Measurements from ENCODE around the gene TEP1. TPM values are rescaled to one million over a fixed set of nuclear protein-coding genes. Genes with fewer than 3 reads are reported as not detected.
"Not testable (repeated sequence)": the region's sequence is repeated elsewhere in the genome, so short reads cannot be mapped to it uniquely, and the experiment has no call there.

Gene TEP1
- total RNA-seq = 10 to 100 TPM; 60.7 to 63.5 TPM

DNA sequence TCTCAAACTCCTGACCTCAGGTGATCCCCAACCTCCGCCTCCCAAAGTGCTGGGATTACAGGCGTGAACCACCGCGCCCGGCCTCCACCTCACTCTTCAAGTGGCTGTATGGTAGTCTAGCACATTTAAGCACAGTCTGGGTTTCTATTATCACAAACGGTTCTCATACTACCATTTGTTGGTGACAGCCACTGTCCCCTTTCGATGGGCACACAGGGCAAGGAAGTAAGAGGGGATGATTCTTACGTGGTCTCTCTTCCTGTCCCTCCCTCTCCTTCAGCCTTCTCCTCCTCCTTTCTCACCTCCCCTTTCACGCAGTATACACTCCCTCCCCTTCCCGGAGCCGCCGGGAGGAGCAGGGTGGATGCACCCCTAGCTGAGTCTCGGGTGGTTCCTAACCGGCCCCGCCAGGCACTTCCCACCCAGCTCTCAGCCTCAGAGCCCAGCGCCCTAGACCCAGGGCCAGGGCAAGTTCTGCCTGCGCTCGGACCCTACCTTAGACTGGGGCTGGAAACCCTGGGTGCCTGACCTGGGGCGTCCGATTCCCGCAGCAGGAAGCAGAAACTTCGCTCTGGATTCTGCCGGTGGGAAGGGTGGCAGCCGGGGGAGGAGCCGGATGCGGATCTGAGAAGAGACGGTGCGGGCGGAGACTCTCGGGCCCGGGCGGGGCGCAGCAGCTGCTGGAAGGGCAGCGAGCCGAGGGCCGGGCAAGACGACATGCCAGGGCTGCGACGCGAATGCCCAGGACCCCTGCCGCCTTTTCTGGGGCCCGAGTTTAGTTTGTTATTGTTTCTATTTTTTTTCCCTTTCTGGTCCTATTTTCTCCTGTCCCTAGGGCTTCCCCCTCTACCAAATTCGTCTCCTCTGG, at the start of gene TEP1:
Gene TEP1, minus strand, starts transcription at position 626 of the 868 bp plus-strand sequence. CDS start 5,062 bp downstream, outside the sequence.
- Mint-ChIP-seq H3K27ac (peak within 1 kb of the TSS; percentile 98), H3K27me3 (no peaks in the 10 kb centered on the region), H3K4me3 (peak within 1 kb of the TSS; percentile 97), H3K9me3 (no peaks in the 10 kb centered on the region), H3K4me1 (peaks cover 48% of the 10 kb centered on the region), H3K36me3 (ENCODE audit: low read depth) (peaks cover 20% of the 10 kb centered on the region)
- POLR2A ChIA-PET = interaction anchor here (1.2 to 5.3 kb wide), 11 partner anchors 9 to 270 kb away, joined by 3 to 41 read pairs (median 6); partner anchors contain the start of genes APEX1, OSGEP, PARP2 and PIP4P1
- CTCF ChIA-PET = interaction anchor here (0.5 to 4.4 kb wide), 12 partner anchors 8 to 277 kb away, joined by 3 to 54 read pairs (median 9); partner anchors contain the start of genes APEX1, OSGEP and PARP2
- peak; percentile 81 for DNase-seq

DNA sequence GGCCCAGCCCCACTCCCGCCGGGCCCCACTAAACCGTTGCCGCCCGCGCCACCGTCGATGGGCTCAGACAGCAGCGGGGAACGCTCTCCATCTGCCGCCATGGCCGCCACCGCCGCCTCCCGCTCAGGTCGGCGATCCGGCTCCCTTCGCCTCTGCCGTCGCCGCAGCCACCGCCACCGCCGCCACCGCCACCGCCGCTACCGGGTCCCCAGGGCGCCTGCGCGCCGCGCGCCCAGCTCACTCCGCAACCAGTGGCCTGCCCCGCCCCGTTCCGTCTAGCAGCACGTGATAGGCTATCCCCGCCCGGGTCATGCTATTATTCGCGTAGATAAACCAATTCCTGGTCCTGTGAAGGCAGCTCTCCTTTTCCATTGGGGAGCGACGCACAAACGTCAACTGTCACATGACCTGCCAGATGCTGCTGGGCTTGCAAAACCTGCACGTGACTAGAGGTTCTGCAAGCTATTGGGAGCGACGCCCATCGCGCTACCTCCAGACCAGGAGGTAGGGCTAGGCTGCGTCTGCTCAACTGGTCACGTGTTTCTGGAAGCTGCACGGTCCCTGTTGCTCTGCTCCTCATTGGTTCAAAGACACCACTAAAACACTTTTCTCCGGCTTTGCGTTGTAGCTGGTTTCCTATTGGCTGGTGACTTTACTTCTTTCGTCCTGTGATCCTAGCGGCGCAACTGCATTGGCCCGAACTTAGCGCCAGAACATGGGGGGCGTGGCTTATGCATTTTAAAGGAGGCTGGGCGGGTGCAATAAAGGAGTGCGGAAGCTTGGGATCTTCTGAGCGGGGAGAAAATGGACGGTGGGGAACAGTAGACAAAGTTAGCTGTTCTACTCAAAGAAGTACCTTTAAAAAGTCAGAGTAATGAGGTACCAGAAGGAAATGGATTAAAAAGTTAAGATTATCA, 48.2 kb upstream of the TEP1 start, which contains the start of gene PIP4P1:
Gene PIP4P1, minus strand, starts transcription at position 210 of the 917 bp plus-strand sequence. Its CDS starts 109 bp downstream, at position 101.
- peaks cover 26% of the 10 kb centered on the region for H3K36me3 Mint-ChIP-seq (ENCODE audit: low read depth)
- no peaks in the 10 kb centered on the region for H3K9me3 Mint-ChIP-seq
- peaks cover 39% of the 10 kb centered on the region for H3K4me1 Mint-ChIP-seq
- peak within 1 kb of the TSS; percentile 97 for H3K4me3 Mint-ChIP-seq
- POLR2A ChIA-PET = interaction anchor here (1.0 to 6.3 kb wide), 16 partner anchors 8 to 223 kb away, joined by 3 to 76 read pairs (median 6); partner anchors contain the start of genes PARP2, PNP, RNASE4 and TEP1
- CTCF ChIA-PET = interaction anchor here (0.6 to 2.5 kb wide), 14 partner anchors 8 to 220 kb away, joined by 3 to 22 read pairs (median 3); partner anchors contain the start of genes PARP2 and PNP
- DNase-seq = peak; percentile 98
- no peaks in the 10 kb centered on the region for H3K27me3 Mint-ChIP-seq
- H3K27ac Mint-ChIP-seq = peak within 1 kb of the TSS; percentile 90

DNA sequence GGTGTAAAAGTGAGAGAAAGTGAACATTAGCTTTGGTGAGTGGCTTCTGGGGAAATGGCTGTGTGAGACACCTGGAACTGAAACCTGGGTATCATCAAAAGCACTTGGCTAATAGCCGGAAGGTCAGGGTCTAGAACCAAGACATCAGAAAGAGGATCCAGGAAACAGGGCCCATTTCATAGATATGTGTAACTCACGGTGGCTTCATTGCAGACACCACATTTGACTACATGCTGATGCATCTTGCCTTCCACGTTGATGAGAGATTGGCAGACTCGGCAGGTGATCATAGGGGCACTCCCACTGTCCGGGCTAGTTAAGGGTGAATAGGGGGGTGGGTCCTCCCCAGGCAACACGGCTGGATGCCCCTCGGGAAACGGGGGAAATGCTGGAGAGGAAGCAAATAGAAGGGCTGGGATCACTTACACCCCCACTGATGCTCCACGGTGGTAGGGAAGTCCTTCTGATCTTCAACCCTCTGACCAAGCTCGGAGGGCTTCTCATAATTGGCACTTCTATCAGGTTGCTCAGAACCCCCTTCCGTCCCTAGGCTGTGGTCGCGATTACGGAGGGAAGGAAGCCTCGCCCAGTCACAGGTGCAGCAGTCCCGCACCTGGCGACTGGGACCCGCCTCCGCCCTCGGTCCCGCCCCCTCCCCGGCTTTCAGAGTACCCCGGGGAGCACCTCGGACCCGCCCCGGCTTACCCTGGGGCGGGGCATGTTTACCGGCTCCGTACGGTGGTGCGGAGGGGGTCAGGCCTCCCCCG, 47.3 kb upstream of the TEP1 start:
- Mint-ChIP-seq H3K27ac (peak overlapping the region; percentile 90), H3K4me3 (peak overlapping the region; percentile 97), H3K36me3 (ENCODE audit: low read depth) (peaks cover 26% of the 10 kb centered on the region), H3K27me3 (no peaks in the 10 kb centered on the region), H3K4me1 (peaks cover 39% of the 10 kb centered on the region), H3K9me3 (no peaks in the 10 kb centered on the region)
- ChIA-PET CTCF (interaction anchor here (0.6 to 2.5 kb wide), 10 partner anchors 8 to 221 kb away, joined by 3 to 22 read pairs (median 3); partner anchors contain the start of gene PARP2), POLR2A (interaction anchor here (1.0 to 6.3 kb wide), 15 partner anchors 8 to 223 kb away, joined by 3 to 76 read pairs (median 6); partner anchors contain the start of genes PARP2, PNP, RNASE4 and TEP1)
- peak; percentile 60 for DNase-seq

DNA sequence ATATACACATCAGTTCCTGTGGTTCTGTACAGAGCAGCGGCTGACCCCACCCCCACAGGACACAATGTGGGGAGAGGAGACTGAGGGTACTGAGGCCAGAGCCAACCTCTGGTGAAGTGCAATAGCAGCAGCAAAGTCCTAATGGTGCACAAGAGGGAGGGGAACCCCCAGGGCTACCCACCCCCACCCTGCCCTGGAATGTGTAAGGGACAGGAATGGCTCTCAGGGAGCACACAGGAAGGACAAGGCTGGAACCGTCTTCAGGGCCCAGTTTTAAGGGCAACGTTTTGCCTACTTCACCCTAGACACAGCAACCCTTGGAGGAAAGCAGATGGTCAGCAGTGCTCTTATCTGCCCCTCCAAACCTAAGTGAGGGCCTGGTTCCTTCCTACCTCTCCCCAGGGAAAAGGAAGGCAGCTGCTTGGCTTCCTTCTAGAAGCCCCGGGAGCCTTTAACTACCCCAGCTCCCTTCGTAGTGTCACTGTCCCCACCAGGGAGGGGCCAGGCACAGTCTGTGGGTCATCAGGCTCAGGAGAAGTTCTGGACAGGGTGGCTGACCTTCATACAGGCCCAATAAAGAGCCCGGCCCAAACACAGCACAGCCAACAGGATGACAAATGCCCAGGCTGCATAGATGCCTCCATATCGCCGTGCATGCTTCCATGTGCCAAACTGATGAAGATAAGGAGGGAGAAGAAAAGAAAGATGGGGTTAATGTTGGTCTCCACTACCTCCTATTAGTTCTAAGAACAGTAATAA, 44.9 kb upstream of the TEP1 start:
- Mint-ChIP-seq H3K4me3 (no peak overlapping the region), H3K9me3 (no peaks in the 10 kb centered on the region), H3K27ac (no peak overlapping the region), H3K36me3 (ENCODE audit: low read depth) (peaks cover 26% of the 10 kb centered on the region), H3K4me1 (peaks cover 43% of the 10 kb centered on the region), H3K27me3 (no peaks in the 10 kb centered on the region)
- ChIA-PET CTCF (no interaction called here), POLR2A (interaction anchor here (1.8 to 6.3 kb wide), 2 partner anchors 13 to 152 kb away, joined by 3 to 76 read pairs; partner anchors contain the start of gene PNP)
- no peak for DNase-seq

DNA sequence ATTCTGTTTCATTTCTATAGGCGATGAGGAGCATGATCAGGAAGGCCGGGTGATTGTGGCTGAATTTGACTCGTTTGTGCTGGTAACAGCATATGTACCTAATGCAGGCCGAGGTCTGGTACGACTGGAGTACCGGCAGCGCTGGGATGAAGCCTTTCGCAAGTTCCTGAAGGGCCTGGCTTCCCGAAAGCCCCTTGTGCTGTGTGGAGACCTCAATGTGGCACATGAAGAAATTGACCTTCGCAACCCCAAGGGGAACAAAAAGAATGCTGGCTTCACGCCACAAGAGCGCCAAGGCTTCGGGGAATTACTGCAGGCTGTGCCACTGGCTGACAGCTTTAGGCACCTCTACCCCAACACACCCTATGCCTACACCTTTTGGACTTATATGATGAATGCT, 43.7 kb upstream of the TEP1 start:
- no peaks in the 10 kb centered on the region for H3K27me3 Mint-ChIP-seq
- DNase-seq = no peak
- H3K36me3 Mint-ChIP-seq (ENCODE audit: low read depth) = peaks cover 32% of the 10 kb centered on the region
- CTCF ChIA-PET = interaction anchor here (3.5 kb wide), 1 partner anchor 43 kb away, joined by 36 read pairs; the partner anchor contains the start of gene TEP1
- POLR2A ChIA-PET = interaction anchor here (1.0 to 5.5 kb wide), 6 partner anchors 9 to 124 kb away, joined by 3 to 95 read pairs (median 26); partner anchors contain the start of genes CCNB1IP1, PARP2, PNP and TEP1
- no peaks in the 10 kb centered on the region for H3K9me3 Mint-ChIP-seq
- no peak overlapping the region for H3K27ac Mint-ChIP-seq
- no peak overlapping the region for H3K4me3 Mint-ChIP-seq
- H3K4me1 Mint-ChIP-seq = peaks cover 45% of the 10 kb centered on the region

DNA sequence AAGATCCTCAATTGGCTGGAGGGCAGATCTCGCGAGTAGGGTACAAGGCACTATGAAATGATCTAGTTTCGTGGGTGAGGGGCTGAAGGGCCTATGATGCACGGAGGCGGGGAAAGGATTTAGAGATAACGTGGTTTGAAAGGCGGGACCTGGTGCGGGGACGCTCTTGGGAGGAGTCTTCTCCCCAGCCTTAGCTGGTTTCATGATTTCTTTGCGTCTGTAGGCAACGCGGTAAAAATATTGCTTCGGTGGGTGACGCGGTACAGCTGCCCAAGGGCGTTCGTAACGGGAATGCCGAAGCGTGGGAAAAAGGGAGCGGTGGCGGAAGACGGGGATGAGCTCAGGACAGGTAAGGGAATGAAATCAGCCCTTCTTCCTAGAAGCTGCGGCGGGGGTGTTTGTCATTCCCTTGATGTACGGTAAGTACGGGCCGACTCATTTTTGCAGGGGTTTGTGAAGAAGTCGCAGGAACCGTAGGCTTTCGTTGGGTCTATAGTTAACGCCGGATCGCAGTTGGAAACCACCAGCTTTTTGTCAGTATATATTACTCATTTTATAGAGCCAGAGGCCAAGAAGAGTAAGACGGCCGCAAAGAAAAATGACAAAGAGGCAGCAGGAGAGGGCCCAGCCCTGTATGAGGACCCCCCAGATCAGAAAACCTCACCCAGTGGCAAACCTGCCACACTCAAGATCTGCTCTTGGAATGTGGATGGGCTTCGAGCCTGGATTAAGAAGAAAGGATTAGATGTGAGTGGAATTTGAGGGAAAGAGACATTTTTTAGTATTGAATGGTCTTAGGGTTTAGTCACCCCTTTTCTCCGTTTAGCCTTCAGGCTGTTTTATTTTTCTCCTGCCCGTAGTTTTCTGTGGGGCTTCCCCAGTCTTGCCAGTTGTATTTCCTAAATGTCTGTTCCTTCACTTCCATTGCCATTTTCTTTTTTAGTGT, 42.3 kb upstream of the TEP1 start:
- Mint-ChIP-seq H3K27ac (no peak overlapping the region), H3K36me3 (ENCODE audit: low read depth) (peaks cover 36% of the 10 kb centered on the region), H3K9me3 (no peaks in the 10 kb centered on the region), H3K27me3 (no peaks in the 10 kb centered on the region), H3K4me1 (peaks cover 40% of the 10 kb centered on the region), H3K4me3 (no peak overlapping the region)
- ChIA-PET POLR2A (interaction anchor here (0.7 to 5.5 kb wide), 23 partner anchors 9 to 227 kb away, joined by 3 to 95 read pairs (median 5); partner anchors contain the start of genes CCNB1IP1, PARP2, PNP and TEP1), CTCF (interaction anchor here (0.8 to 3.5 kb wide), 9 partner anchors 15 to 167 kb away, joined by 3 to 36 read pairs (median 5); partner anchors contain the start of genes PARP2, PNP and TEP1)
- DNase-seq = no peak

DNA sequence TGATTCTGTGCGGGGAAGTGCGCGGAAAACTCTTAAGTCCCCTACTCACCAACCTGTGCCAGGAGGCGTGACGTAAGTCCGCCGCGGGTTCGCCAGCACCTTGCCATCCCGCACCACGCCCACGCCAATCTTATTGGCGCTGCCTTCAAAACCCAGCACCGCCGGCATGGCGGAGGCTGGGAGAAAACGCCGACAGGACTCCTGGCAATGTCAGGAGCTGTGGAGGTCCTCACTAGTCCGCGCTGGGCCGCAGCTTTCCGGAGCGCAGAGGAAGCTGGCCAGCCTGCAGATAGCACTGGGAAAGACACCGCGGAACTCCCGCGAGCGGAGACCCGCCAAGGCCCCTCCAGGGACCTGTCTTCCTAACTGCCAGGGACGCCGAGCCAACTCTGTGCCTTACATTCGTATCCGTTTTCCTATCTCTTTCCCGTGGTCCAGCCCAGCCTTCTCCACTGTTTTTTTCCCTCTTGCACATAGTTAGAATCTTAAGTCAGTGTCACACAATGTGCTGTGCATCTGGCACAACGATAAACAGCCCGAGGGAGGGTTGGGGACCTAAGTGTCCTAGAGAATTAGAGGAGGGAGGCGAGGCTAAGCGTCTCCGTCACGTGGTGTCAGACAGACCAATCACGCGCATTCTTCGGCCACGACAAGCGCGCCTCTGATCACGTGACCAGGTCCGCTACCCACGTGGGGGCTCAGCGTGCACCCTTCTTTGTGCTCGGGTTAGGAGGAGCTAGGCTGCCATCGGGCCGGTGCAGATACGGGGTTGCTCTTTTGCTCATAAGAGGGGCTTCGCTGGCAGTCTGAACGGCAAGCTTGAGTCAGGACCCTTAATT, 41.4 kb upstream of the TEP1 start, which contains the start of the genes APEX1 and OSGEP:
Gene APEX1, plus strand, starts transcription at position 711 of the 839 bp plus-strand sequence. CDS start 420 bp downstream, outside the sequence.
Gene OSGEP, minus strand, starts transcription at position 297 of the 839 bp plus-strand sequence. Its CDS starts 129 bp downstream, at position 168.
- ChIA-PET CTCF (interaction anchor here (0.9 to 3.5 kb wide), 9 partner anchors 15 to 168 kb away, joined by 3 to 36 read pairs (median 5); partner anchors contain the start of genes PARP2, PNP and TEP1), POLR2A (interaction anchor here (0.7 to 5.5 kb wide), 24 partner anchors 8 to 228 kb away, joined by 3 to 95 read pairs (median 4); partner anchors contain the start of genes CCNB1IP1, PARP2, PNP and TEP1)
- DNase-seq = peak; percentile 99
- Mint-ChIP-seq H3K27ac (no peak within 1 kb of the TSS), H3K9me3 (no peaks in the 10 kb centered on the region), H3K36me3 (ENCODE audit: low read depth) (peaks cover 33% of the 10 kb centered on the region), H3K27me3 (no peaks in the 10 kb centered on the region), H3K4me1 (peaks cover 33% of the 10 kb centered on the region), H3K4me3 (no peak within 1 kb of the TSS)

DNA sequence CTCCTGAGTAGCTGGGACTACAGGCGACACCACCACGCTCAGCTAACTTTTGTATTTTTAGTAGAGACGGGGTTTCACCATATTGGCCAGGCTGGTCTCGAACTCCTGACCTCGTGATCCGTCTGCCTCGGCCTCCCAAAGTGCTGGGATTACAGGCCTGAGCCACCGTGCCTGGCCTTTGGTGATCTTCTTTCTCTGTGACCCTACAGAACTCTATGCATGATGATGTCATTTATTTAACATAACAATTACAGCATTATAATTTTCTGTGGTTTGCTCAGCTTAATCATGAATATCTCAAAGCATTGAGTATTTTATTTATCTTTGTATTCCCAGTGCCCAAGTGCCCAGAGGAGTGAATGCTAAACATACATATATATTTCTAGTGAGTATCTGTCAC, 39.5 kb upstream of the TEP1 start:
- POLR2A ChIA-PET = interaction anchor here (0.9 to 5.5 kb wide), 4 partner anchors 9 to 110 kb away, joined by 3 to 95 read pairs (median 22); partner anchors contain the start of genes PIP4P1, PNP and TEP1
- peaks cover 21% of the 10 kb centered on the region for H3K4me1 Mint-ChIP-seq
- not testable (repeated sequence) for H3K9me3 Mint-ChIP-seq, DNase-seq, H3K27me3 Mint-ChIP-seq
- CTCF ChIA-PET = interaction anchor here (0.7 to 1.2 kb wide), 3 partner anchors 9 to 37 kb away, joined by 3 to 6 read pairs (median 4); partner anchors contain the start of gene PIP4P1
- peak overlapping the region; percentile 7 for H3K27ac Mint-ChIP-seq
- peaks cover 41% of the 10 kb centered on the region for H3K36me3 Mint-ChIP-seq (ENCODE audit: low read depth)
- peak overlapping the region; percentile 24 for H3K4me3 Mint-ChIP-seq

DNA sequence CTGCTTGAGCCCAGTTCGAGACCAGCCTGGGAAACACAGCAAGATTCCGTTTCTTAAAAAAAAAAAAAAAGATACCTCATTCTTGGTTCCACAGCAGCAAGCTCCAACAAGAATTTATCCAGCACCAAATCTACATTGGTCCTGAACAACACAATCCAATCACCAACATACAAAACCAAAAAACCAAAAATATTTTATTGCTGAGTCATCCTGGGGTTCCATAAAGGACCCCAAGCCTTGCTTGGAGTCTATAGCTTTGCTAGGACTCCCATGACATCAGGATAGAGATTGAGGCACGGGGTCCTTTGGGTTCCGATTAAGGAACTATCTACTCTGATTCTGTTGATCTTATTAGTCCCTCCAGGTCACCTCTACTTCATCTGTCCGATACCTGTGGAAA, 33.6 kb upstream of the TEP1 start:
- Mint-ChIP-seq H3K4me1 (peaks cover 3% of the 10 kb centered on the region), H3K27me3 (no peaks in the 10 kb centered on the region), H3K4me3 (no peak overlapping the region), H3K27ac (no peak overlapping the region), H3K36me3 (ENCODE audit: low read depth) (peaks cover 47% of the 10 kb centered on the region), H3K9me3 (no peaks in the 10 kb centered on the region)
- ChIA-PET CTCF (no interaction called here), POLR2A (interaction anchor here (0.8 kb wide), 1 partner anchor 8 kb away, joined by 3 read pairs; the partner anchor contains the start of gene APEX1)
- DNase-seq = no peak

Data from activated CD4-positive, alpha-beta memory T cell treated with anti-CD3 and anti-CD28 coated beads, Interleukin-2, amount 10 ng/mL, durations not matched to agents 7 days and 5 days (primary cell).